ENCODE results near the gene TAB3.

The TAB3 gene

GRCh38 chrX:30887721-30888120, 1.3 kb downstream of the TAB3 start:
- TF ChIP-seq CTCF (conservative IDR thresholded peaks at IDR 0.05), result no peak
- peak overlapping the region; percentile 83 for H3K27ac ChIP-seq

GRCh38 chrX:30887288-30887687, 1.8 kb downstream of the TAB3 start:
- H3K27ac ChIP-seq, result peak overlapping the region; percentile 83
- no peak for TF ChIP-seq CTCF (conservative IDR thresholded peaks at IDR 0.05)

GRCh38 chrX:30885136-30885535, 3.9 kb downstream of the TAB3 start:
- H3K27ac ChIP-seq, result peak overlapping the region; percentile 83
- TF ChIP-seq CTCF (conservative IDR thresholded peaks at IDR 0.05), result no peak

GRCh38 chrX:30883138-30883537, 5.9 kb downstream of the TAB3 start:
- TF ChIP-seq CTCF (conservative IDR thresholded peaks at IDR 0.05), result no peak
- H3K27ac ChIP-seq, result peak overlapping the region; percentile 83

- H3K27ac ChIP-seq, result peak overlapping the region; percentile 83
These were observed 7.3 kb downstream of the TAB3 start for GRCh38 chrX:30881797-30882196.

GRCh38 chrX:30881390-30881789, 7.7 kb downstream of the TAB3 start:
- no peak for TF ChIP-seq CTCF (conservative IDR thresholded peaks at IDR 0.05)
- peak overlapping the region; percentile 83 for H3K27ac ChIP-seq

More at GRCh38 chrX:30881797-30882196, 7.3 kb downstream of the TAB3 start:
- TF ChIP-seq CTCF (conservative IDR thresholded peaks at IDR 0.05), result no peak

- no peak for TF ChIP-seq CTCF (conservative IDR thresholded peaks at IDR 0.05)
- peak overlapping the region; percentile 83 for H3K27ac ChIP-seq
These were observed 9.0 kb downstream of the TAB3 start for GRCh38 chrX:30880058-30880457.

Data from VCaP (cell line).